COLO668 (cell line): ENCODE measurements around the gene BMF.

ENCODE experiments used
- DNase-seq: peaks from one replicate; lab custom pipeline; 2025; ENCODE audit not compliant: unreplicated experiment; lab: John Stamatoyannopoulos, UW

BMF gene

GRCh38 chr15:40050788-40051470 is 57.8 kb downstream of the BMF start:
- no peak for DNase-seq

GRCh38 chr15:40048926-40049475 is 59.7 kb downstream of the BMF start:
- DNase-seq, result no peak

DNA sequence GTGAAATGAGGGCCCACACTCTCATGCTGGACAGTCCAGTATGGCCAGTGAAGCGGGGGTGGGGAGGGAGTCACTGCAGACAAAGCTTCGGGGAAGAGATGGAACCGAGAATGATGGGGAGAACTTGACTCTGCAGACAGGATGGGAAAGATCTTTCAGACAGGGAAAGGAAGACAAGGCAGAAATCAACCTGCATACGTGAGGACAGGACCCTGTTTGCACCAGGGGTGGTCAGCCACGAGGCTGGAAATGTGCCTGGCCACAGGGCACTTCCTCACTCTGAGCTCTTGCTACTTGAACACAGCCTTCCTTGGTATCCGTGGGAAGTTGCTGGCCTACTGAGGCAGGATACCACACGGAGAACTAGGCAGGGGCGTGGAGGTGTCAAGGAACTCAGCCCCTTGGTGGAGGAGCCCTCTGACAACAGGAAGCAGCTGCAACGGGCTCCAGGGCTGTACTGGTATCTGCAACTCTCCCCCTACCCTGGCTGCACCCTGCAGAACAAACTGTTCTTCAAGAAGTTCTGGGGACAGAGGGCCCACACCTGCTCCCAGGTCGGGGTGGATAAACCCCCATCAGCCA is 60.4 kb downstream of the BMF start:
- DNase-seq, result no peak

GRCh38 chr15:40047415-40048210 is 61.1 kb downstream of the BMF start:
- peak; percentile 83 for DNase-seq

DNA sequence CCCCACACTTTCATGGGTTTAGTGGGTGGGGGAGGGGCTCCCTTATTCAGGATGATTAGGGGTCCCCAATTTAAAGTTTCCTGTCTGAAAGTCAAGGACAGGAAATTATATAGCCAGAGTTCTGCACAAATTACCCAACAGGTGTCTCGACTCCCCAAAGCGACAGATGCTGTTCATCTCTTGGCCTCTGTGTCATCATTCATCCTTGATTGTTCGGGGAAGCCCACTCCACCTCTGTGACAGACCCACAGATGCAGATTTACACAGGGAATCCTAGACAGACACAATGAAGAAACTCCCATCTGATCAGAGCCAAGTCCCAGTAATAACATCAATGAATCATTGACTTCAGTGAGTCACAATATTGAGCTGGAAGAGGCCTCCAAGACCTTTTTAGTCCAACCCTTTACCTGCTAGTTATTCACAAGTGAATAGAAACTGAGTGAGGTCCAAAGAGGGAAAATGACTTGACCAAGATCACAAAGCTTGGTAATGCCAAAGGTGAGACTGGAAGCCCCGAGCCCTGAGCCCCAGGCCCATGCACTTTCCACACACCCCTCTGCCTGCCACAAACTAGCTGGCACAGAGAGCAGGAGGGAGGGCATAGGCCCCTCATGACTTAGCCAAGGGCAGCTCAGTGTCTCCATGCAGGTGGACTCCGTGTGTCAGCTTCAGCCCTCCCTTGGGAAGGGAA is 61.8 kb downstream of the BMF start:
- DNase-seq, result no peak

DNA sequence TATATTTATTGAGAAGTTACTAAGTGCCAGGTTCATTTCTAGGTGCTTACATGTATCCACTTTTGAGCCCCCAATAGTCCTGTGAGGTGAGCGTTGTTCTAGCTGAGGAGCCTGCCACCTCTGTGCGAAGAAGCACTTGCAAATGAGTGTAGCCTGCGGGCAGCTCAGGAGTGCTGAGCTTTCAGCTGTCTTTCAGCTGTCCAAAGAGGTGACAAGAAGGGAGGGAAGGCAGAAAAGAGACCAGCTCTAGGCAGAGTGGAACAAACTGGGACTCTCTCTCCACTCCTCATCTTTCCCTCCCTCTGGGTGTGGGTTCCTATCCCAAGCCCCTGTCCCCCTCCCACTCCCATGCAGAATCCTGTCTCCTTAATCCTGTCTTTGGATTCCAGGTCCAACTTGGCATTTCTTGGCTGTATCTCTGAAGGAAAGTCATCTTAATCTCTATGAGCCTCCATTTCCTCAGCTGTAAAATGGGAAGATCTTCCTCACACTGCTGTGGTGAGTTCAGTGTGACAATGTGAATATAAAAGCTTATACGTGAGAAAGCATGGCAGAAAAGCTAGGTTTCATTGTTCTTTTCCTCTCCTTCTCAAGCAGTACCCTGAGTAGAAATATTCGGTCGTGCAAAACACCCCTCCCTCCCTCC is 63.0 kb downstream of the BMF start:
- no peak for DNase-seq

GRCh38 chr15:40044717-40045571 is 63.7 kb downstream of the BMF start:
- DNase-seq, result peak; percentile 90

DNA sequence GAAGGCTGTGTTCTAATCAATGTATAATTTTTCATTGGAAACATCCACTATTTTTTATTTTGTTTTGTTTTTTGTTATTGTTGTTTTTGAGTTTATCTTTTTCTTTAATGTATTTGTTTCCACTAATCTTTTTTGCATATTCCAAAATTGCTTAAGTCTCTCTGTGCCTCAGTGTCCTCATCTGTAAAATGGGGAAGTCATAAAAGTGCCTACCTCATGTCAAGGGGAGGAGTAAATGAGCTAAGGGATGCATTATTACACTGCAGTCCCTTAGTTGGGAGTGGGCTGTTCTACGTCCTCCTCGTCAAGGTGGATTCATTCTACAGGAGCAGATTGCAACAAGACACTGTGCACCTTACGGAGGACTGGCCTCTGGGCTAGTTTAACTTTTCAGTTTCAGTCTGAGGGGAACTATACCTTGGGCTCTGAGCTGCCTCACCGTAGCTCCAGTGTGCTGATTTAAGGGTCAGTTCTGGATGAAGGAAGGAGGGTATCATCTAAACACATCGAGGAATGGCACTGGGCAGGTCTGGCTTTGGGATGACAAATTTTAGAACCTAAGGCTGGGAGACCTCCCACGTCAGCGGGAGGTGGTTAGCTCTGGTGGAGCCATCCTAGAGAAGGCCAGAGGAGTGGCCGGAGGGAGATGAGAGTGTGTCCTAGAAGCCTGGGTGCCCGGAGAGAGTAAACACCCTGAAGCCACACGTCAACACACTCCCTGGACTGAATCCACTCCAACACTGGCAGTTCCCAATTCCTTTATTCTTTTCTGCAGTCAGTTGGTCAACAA is 64.6 kb downstream of the BMF start:
- DNase-seq, result no peak

- no peak for DNase-seq
These were observed 65.8 kb downstream of the BMF start for GRCh38 chr15:40042791-40043320.

- DNase-seq, result no peak
These were observed 67.9 kb downstream of the BMF start for GRCh38 chr15:40040770-40041169.

DNA sequence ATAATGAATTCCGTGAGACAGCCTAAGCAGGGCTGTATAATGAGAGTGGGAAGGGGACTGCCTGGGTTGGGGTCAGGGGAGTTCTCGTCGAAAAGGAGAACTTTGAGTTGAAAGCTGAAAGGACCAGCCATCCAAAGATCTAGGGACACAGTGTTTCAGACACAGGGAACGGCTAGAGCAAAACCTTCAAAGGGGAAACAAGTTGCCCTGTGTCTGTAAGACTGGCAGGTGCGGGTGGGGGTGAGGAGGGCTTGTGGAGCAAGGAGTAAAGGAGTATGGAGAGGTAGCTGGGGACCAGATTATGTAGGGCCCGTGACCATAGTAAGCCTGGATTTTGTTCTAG is 68.4 kb downstream of the BMF start:
- no peak for DNase-seq

DNA sequence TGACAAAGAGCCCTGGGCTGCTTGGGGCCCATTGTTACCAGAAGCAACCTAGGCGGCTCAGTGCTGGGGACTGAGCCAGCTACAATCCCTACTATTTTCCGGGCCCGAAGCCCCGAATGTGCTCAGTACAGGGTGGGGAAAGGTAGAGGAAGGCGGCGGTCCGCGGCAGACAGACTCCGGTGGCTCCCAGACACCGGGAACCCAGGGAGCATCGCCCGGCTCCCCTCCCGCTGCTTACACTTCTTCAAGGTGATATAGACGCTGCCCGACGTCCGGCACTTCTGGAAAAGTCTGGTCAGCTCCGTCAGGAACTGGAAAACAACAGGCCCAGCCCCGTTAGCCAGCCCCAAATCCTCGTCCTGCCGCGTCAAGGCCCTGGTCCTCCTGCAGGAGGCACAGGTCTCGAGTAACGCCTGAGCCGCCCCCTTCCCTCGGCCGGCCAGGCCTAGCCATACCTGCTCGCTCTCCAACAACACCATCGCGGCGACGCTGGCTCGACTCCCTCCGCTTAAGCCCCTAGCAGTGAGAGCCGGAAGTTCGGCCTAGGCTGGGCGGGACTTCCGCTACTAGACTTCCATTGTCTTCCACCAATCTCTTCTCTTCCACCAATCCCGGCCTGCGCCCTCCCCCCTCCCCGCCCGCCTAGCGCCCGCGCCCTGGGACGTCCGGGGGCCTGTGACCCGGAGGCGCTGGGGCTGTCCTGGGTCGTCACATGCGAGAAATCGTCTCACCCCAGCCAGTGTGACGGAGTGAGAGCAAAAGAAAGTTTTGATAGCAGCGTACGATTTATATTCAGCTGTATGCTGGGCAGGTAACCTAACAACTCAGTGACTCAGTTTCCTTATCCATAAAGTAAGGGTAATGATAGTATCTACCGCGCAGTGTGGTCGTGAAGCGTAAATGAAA is 69.8 kb downstream of the BMF start, which contains the start of gene SRP14:
Gene SRP14 (minus strand): TSS at position 544 of the 906 bp plus-strand sequence. CDS start 65 bp downstream, at position 479.
- peak; percentile 91 for DNase-seq

GRCh38 chr15:40038275-40038637 is 70.4 kb downstream of the BMF start:
- DNase-seq, result no peak
